ENCODE measurements around the gene FNDC8. TPM values are rescaled to one million over a fixed set of nuclear protein-coding genes. Genes with fewer than 3 reads are reported as not detected.
A peak's percentile ranks its signal among the peaks of the same experiment; 100 is the strongest.
"Not testable (repeated sequence)": the region's sequence is repeated elsewhere in the genome, so short reads cannot be mapped to it uniquely, and the experiment has no call there.

Gene FNDC8
- total RNA-seq, 1 donor from 2014 or later, result not detected

GRCh38 chr17:35160354-35161201 lies 39.2 kb downstream of the FNDC8 start:
- no peak for DNase-seq
- ATAC-seq, result no peak
- intact Hi-C loops (cut with micrococcal nuclease), result no loop called here

GRCh38 chr17:35161281-35161761 lies 39.9 kb downstream of the FNDC8 start:
- intact Hi-C loops (cut with micrococcal nuclease), result no loop called here

GRCh38 chr17:35162755-35163154 lies 41.3 kb downstream of the FNDC8 start:
- intact Hi-C loops (cut with micrococcal nuclease), result no loop called here
- no peak for DNase-seq
- no peak for ATAC-seq

More at GRCh38 chr17:35161281-35161761, 39.9 kb downstream of the FNDC8 start:
- ATAC-seq, result no peak
- DNase-seq, result no peak

GRCh38 chr17:35163886-35164285 lies 42.5 kb downstream of the FNDC8 start:
- ATAC-seq, result no peak
- DNase-seq, result no peak
- intact Hi-C loops (cut with micrococcal nuclease), result no loop called here

- intact Hi-C loops (cut with micrococcal nuclease), result no loop called here
- DNase-seq (no peak), ATAC-seq (no peak)
Observed at GRCh38 chr17:35164716-35165115, 43.3 kb downstream of the FNDC8 start.

- intact Hi-C loops (cut with micrococcal nuclease), result no loop called here
- DNase-seq, result no peak
- no peak for ATAC-seq
Observed at GRCh38 chr17:35166526-35166925, 45.1 kb downstream of the FNDC8 start.

GRCh38 chr17:35167046-35167445 lies 45.6 kb downstream of the FNDC8 start:
- intact Hi-C loops (cut with micrococcal nuclease), result no loop called here
- ATAC-seq, result peak; percentile 10
- no peak for DNase-seq

- DNase-seq, result no peak
- intact Hi-C loops (cut with micrococcal nuclease), result no loop called here
- no peak for ATAC-seq
Observed at GRCh38 chr17:35167666-35168065, 46.3 kb downstream of the FNDC8 start.

- DNase-seq, result no peak
- intact Hi-C loops (cut with micrococcal nuclease), result no loop called here
- ATAC-seq, result no peak
Observed at GRCh38 chr17:35169835-35170363, 48.5 kb downstream of the FNDC8 start.

GRCh38 chr17:35170968-35171771 lies 49.8 kb downstream of the FNDC8 start:
- intact Hi-C loops (cut with micrococcal nuclease), result no loop called here
- ATAC-seq (peak; percentile 27), DNase-seq (no peak)

GRCh38 chr17:35171834-35172233 lies 50.4 kb downstream of the FNDC8 start:
- DNase-seq (no peak), ATAC-seq (no peak)
- intact Hi-C loops (cut with micrococcal nuclease), result no loop called here

GRCh38 chr17:35172321-35172720 lies 50.9 kb downstream of the FNDC8 start:
- intact Hi-C loops (cut with micrococcal nuclease); DNase-seq; ATAC-seq: not testable (repeated sequence)

- DNase-seq (no peak), ATAC-seq (no peak)
- intact Hi-C loops (cut with micrococcal nuclease), result no loop called here
Observed at GRCh38 chr17:35174835-35175334, 53.5 kb downstream of the FNDC8 start.

GRCh38 chr17:35175638-35176415 lies 54.4 kb downstream of the FNDC8 start:
- ATAC-seq (peak; percentile 59), DNase-seq (no peak)
- intact Hi-C loops (cut with micrococcal nuclease), result no loop called here

- DNase-seq (no peak), ATAC-seq (no peak)
- intact Hi-C loops (cut with micrococcal nuclease), result no loop called here
Observed at GRCh38 chr17:35176897-35177296, 55.5 kb downstream of the FNDC8 start.

GRCh38 chr17:35179379-35179778 lies 58.0 kb downstream of the FNDC8 start:
- DNase-seq; ATAC-seq; intact Hi-C loops (cut with micrococcal nuclease): not testable (repeated sequence)
